H9 (cell line): Measurements from ENCODE around the gene MARCKS. TPM values are rescaled to one million over a fixed set of nuclear protein-coding genes. Genes with fewer than 3 reads are reported as not detected.

Source experiments
- DNase-seq: peaks from one replicate; pipeline ENCODE4 v3.0.0-alpha.2; 2017
- H2AFZ ChIP-seq: one replicate; pipeline ENCODE4 v1.6.1; 2013; ENCODE audit warnings: mild to moderate bottlenecking, low read length, control low read depth, moderate library complexity
- H2AK5ac ChIP-seq: 2 replicates; pipeline ENCODE4 v1.6.1; 2013; ENCODE audit warnings: low read length, control low read depth, mixed read lengths; ENCODE audit not compliant: insufficient read length
- H2BK120ac ChIP-seq: one replicate; pipeline ENCODE4 v1.6.1; 2013; ENCODE audit warnings: low read depth, mild to moderate bottlenecking, low read length, control low read depth, inconsistent platforms; ENCODE audit not compliant: poor library complexity, severe bottlenecking
- H2BK12ac ChIP-seq: 2 replicates; pipeline ENCODE4 v1.6.1; 2013; ENCODE audit warnings: low read length, control low read depth, mixed read lengths, low read depth; ENCODE audit not compliant: insufficient read length
- H2BK15ac ChIP-seq: 2 replicates; pipeline ENCODE4 v1.6.1; 2013; ENCODE audit warnings: low read depth, low read length, control low read depth
- H2BK20ac ChIP-seq: one replicate; pipeline ENCODE4 v1.6.1; 2013; ENCODE audit warnings: low read depth, mild to moderate bottlenecking, low read length, control low read depth, inconsistent platforms; ENCODE audit not compliant: poor library complexity, severe bottlenecking
- H2BK5ac ChIP-seq: 2 replicates; pipeline ENCODE4 v1.6.1; 2013; ENCODE audit warnings: low read length, control low read depth, mixed read lengths; ENCODE audit not compliant: insufficient read length
- H3K14ac ChIP-seq: 2 replicates; pipeline ENCODE4 v1.6.1; 2013; ENCODE audit warnings: low read length, control low read depth; ENCODE audit not compliant: insufficient read depth
- H3K18ac ChIP-seq: 2 replicates; pipeline ENCODE4 v1.6.1; 2013; ENCODE audit warnings: low read depth, mild to moderate bottlenecking, mixed read lengths, low read length, control low read depth; ENCODE audit not compliant: insufficient read length
- H3K23ac ChIP-seq: 2 replicates; pipeline ENCODE4 v1.6.1; 2013; ENCODE audit warnings: low read length, control low read depth, mixed read lengths, low read depth; ENCODE audit not compliant: insufficient read length
- H3K23me2 ChIP-seq: 2 replicates; pipeline ENCODE4 v1.6.1; 2013; ENCODE audit warnings: low read depth, mild to moderate bottlenecking, mixed read lengths, low read length, control low read depth; ENCODE audit not compliant: insufficient read length, poor library complexity, severe bottlenecking
- H3K27ac ChIP-seq: 2 replicates; pipeline ENCODE4 v1.5.1; 2013; ENCODE audit warnings: low read length, control low read depth, mixed read lengths, low read depth; ENCODE audit not compliant: insufficient read length
- H3K27me3 ChIP-seq: 2 replicates; pipeline ENCODE4 v1.6.1; 2013; ENCODE audit warnings: low read length, control low read depth, inconsistent platforms; ENCODE audit not compliant: insufficient read depth
- H3K4ac ChIP-seq: 2 replicates; pipeline ENCODE4 v1.6.1; 2013; ENCODE audit warnings: low read depth, mild to moderate bottlenecking, control low read depth, inconsistent platforms, low read length, moderate library complexity
- H3K4me1 ChIP-seq: 2 replicates; pipeline ENCODE4 v1.6.1; 2013; ENCODE audit warnings: low read length, control low read depth, inconsistent platforms; ENCODE audit not compliant: insufficient read depth
- H3K4me2 ChIP-seq: 2 replicates; pipeline ENCODE4 v1.6.1; 2013; ENCODE audit warnings: low read length, control low read depth, mixed read lengths; ENCODE audit not compliant: insufficient read length, insufficient read depth
- H3K56ac ChIP-seq: 2 replicates; pipeline ENCODE4 v1.6.1; 2013; ENCODE audit warnings: low read depth, mild to moderate bottlenecking, mixed read lengths, low read length, control low read depth; ENCODE audit not compliant: insufficient read length
- H3K79me1 ChIP-seq: 2 replicates; pipeline ENCODE4 v1.6.1; 2013; ENCODE audit warnings: low read depth, mild to moderate bottlenecking, moderate library complexity, low read length, control low read depth, inconsistent platforms; ENCODE audit not compliant: insufficient read depth, poor library complexity, severe bottlenecking
- H3K79me2 ChIP-seq: 2 replicates; pipeline ENCODE4 v1.6.1; 2013; ENCODE audit warnings: low read length, control low read depth, inconsistent platforms; ENCODE audit not compliant: insufficient read depth
- H3K9ac ChIP-seq: 2 replicates; pipeline ENCODE4 v1.6.1; 2013; ENCODE audit warnings: low read length, control low read depth, mixed read lengths; ENCODE audit not compliant: insufficient read length; ENCODE audit errors: extremely low read depth
- H3K9me3 ChIP-seq: one replicate; pipeline ENCODE4 v1.6.1; 2013; ENCODE audit warnings: low read depth, low read length, inconsistent platforms; ENCODE audit not compliant: control insufficient read depth
- H3T11ph ChIP-seq: one replicate; pipeline ENCODE4 v1.6.1; 2013; ENCODE audit warnings: mild to moderate bottlenecking, low read length, control low read depth, inconsistent platforms
- H4K20me1 ChIP-seq: one replicate; pipeline ENCODE4 v1.6.1; 2013; ENCODE audit not compliant: control insufficient read depth, insufficient read length, insufficient read depth
- H4K5ac ChIP-seq: 2 replicates; pipeline ENCODE4 v1.6.1; 2013; ENCODE audit warnings: low read depth, mild to moderate bottlenecking, mixed read lengths, low read length, control low read depth; ENCODE audit not compliant: insufficient read length
- H4K8ac ChIP-seq: replicated peaks from 2 replicates; pipeline ENCODE4 v1.6.1; 2013; ENCODE audit warnings: low read length, control low read depth, mixed read lengths, low read depth; ENCODE audit not compliant: insufficient read length
- H4K91ac ChIP-seq: 2 replicates; pipeline ENCODE4 v1.6.1; 2013; ENCODE audit warnings: low read depth, mild to moderate bottlenecking, moderate library complexity, mixed read lengths, low read length, control low read depth; ENCODE audit not compliant: insufficient read length
- H3K27ac Mint-ChIP-seq, 3 experiments: 2 replicates in 2 of 3; 3 replicates in 1 of 3; pipeline ENCODE4 v1.8.0; 2020 to 2021; ENCODE audit warnings: mixed read lengths in 3 of 3, mild to moderate bottlenecking in 1 of 3, moderate library complexity in 1 of 3
- H3K27me3 Mint-ChIP-seq: 2 replicates; pipeline ENCODE4 v1.8.0; 2021; ENCODE audit warnings: low read depth, mild to moderate bottlenecking, moderate library complexity, mixed read lengths
- H3K36me3 Mint-ChIP-seq, 3 experiments: 2 replicates in 2 of 3; 3 replicates in 1 of 3; pipeline ENCODE4 v1.8.0; 2020 to 2021; ENCODE audit warnings: low read depth in 3 of 3, mixed read lengths in 3 of 3; ENCODE audit not compliant: insufficient read depth in 1 of 3
- H3K4me1 Mint-ChIP-seq, 2 experiments: 2 replicates each; pipeline ENCODE4 v1.8.0; 2020; ENCODE audit warnings: mixed read lengths in 2 of 2
- H3K4me3 Mint-ChIP-seq, 2 experiments: 2 replicates in 1 of 2; 3 replicates in 1 of 2; pipeline ENCODE4 v1.8.0; 2020 to 2021; ENCODE audit warnings: mild to moderate bottlenecking in 2 of 2, mixed read lengths in 2 of 2, moderate library complexity in 1 of 2
- H3K9me3 Mint-ChIP-seq, 2 experiments: 2 replicates in 1 of 2; 3 replicates in 1 of 2; pipeline ENCODE4 v1.8.0; 2020; ENCODE audit warnings: mild to moderate bottlenecking in 2 of 2, mixed read lengths in 2 of 2, moderate library complexity in 1 of 2
- CTCF ChIP-seq: fragments of 200-600 bp; sonication (generic); conservative IDR thresholded peaks from 3 replicates; pipeline ENCODE4 v1.8.0; 2021; ENCODE audit warnings: antibody characterized with exemption, mild to moderate bottlenecking
- WGBS: extraction: QIAGEN DNeasy Blood & Tissue Kit; methylation state at CpG from one replicate; pipeline ENCODE4 v1.1.7; 2013; ENCODE audit warnings: missing lambda C conversion rate, low lambda C conversion rate, mixed read lengths; ENCODE audit not compliant: insufficient read length; ENCODE audit errors: extremely low coverage; 5-methylcytosine and 5-hydroxymethylcytosine counted together
- total RNA-seq: library from RNA; stranded (reverse); gene quantifications from 2 replicates; pipeline ENCODE4 v1.2.1, GENCODE V29; 2021

The MARCKS gene
- total RNA-seq, 1 experiment from 2014 or later = 164 TPM

GRCh38 chr6:113842165-113842564, 15.0 kb upstream of the MARCKS start:
- H4K5ac ChIP-seq = no peak overlapping the region
- no peaks in the 10 kb centered on the region for H3K79me1 ChIP-seq
- no peaks in the 10 kb centered on the region for H3K4me1 ChIP-seq
- no peaks in the 10 kb centered on the region for H4K20me1 ChIP-seq
- no peak overlapping the region for H3K18ac ChIP-seq
- Mint-ChIP-seq H3K27ac (no peak overlapping the region), H3K27me3 (no peaks in the 10 kb centered on the region), H3K4me1 (peaks cover 2 to 8% of the 10 kb centered on the region in 2 experiments; a peak in 3 of 4 replicates), H3K9me3 (no peaks in the 10 kb centered on the region), H3K36me3 (no peaks in the 10 kb centered on the region), H3K4me3 (no peak overlapping the region)
- no peak overlapping the region for H2BK120ac ChIP-seq
- H3K9me3 ChIP-seq = no peaks in the 10 kb centered on the region
- H2AK5ac ChIP-seq = no peak overlapping the region
- no peaks in the 10 kb centered on the region for H3K27me3 ChIP-seq
- H3K9ac ChIP-seq = no peak overlapping the region
- H2BK20ac ChIP-seq = no peak overlapping the region
- H2BK5ac ChIP-seq = no peak overlapping the region
- DNase-seq = no peak
- no peak overlapping the region for H3K4me2 ChIP-seq
- no peak overlapping the region for H3K14ac ChIP-seq
- WGBS = no CpG with 5 or more reads among the region's 1 CpG
- no peak overlapping the region for H3K4ac ChIP-seq
- H3K56ac ChIP-seq = no peak overlapping the region
- H3T11ph ChIP-seq = no peak overlapping the region
- no peaks in the 10 kb centered on the region for H3K79me2 ChIP-seq
- H4K91ac ChIP-seq = no peak overlapping the region
- no peak overlapping the region for H3K23ac ChIP-seq
- no peak overlapping the region for H2BK12ac ChIP-seq
- H3K23me2 ChIP-seq = no peaks in the 10 kb centered on the region
- no peak overlapping the region for H2AFZ ChIP-seq
- no peak overlapping the region for H2BK15ac ChIP-seq
- no peak overlapping the region for H4K8ac ChIP-seq
- TF ChIP-seq CTCF = no peak
- H3K27ac ChIP-seq = no peak overlapping the region
